ENCODE data around the gene ALAS1. TPM values are rescaled to one million over a fixed set of nuclear protein-coding genes. Genes with fewer than 3 reads are reported as not detected.

Gene ALAS1
- total RNA-seq, 1 experiment from 2014 or later, result 53.1 TPM

- no peaks in the 10 kb centered on the region for H3K36me3 Mint-ChIP-seq (ENCODE audit: insufficient read depth, unreplicated experiment)
- BruUV-seq (replicated peaks), result no TSS peak
- Histone ChIP-seq H3K4me3 (ENCODE audit: low read depth, low read length) (no peak overlapping the region), H3K27me3 (replicated peaks; ENCODE audit: control insufficient read depth, insufficient read depth, low read length) (no peaks in the 10 kb centered on the region), H3K9me3 (no peaks in the 10 kb centered on the region), H3K36me3 (ENCODE audit: control insufficient read depth, insufficient read depth, low read length) (no peaks in the 10 kb centered on the region), H3K4me1 (peaks cover 6% of the 10 kb centered on the region)
- intact Hi-C loops (cut with micrococcal nuclease; ENCODE audit: unreplicated experiment), result no loop called here
- no peak overlapping the region for H3K27ac Mint-ChIP-seq (ENCODE audit: unreplicated experiment)
- no peaks in the 10 kb centered on the region for H3K9me3 Mint-ChIP-seq (ENCODE audit: unreplicated experiment)
- TF ChIP-seq CTCF (IDR thresholded peaks at IDR 0.05; ENCODE audit: insufficient read depth in 1 of 2, low read depth in 1 of 2, low read length in 1 of 2, severe bottlenecking in 1 of 2, unreplicated experiment in 1 of 2), result no peak
- no peak for DNase-seq
- no peak overlapping the region for H3K4me3 Mint-ChIP-seq (ENCODE audit: unreplicated experiment)
- ChIA-PET CTCF (interaction anchor here (0.6 to 3.7 kb wide), 19 partner anchors 8 to 225 kb away, joined by 3 to 32 read pairs (median 5); partner anchors contain the start of genes POC1A and RPL29), POLR2A (interaction anchor here (1.1 kb wide), 1 partner anchor 69 kb away, joined by 3 read pairs; no protein-coding TSS in a partner anchor)
- H3K4me1 Mint-ChIP-seq (ENCODE audit: low read depth, unreplicated experiment), result peaks cover 6% of the 10 kb centered on the region
- no peaks in the 10 kb centered on the region for H3K27me3 Mint-ChIP-seq (ENCODE audit: insufficient read depth, unreplicated experiment)
Measured at GRCh38 chr3:52221141-52221562, 23.2 kb downstream of the ALAS1 start.

DNA sequence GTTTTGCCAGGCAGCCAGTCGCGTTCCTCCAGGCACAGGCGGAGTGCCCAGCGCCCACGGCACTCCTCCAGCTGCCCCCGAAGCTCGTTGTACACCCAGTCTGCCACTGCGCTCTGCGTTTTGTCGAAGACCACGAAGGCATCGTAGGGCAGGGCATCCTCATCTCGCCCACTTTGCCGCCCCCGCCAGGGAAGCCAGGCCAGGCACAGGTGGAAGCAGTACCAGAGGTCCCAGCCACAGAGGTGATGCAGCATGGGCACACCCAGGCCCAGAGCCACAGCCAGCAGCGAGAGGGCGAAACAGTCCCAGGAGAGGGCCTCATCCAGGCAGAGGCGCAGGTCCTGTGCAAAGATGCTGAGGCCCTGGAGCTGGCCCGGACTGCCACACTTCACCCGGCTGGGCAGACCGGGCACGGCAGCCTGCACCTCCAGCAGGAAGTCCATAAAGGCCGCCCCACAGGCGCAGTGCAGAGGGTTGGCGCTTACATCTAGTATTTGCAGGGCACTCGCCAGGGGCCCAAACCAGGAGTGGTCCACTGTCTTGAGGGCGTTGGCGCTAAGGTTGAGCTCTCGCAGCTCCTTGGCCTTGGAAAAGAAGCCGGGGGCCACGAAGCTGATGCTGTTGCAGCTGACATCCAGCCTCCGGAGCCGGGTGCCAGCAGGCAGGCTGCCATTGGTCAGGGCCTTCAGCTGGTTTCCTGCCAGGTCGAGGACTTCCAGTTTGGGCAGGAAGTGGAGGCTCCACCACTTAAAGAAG lies 23.8 kb downstream of the ALAS1 start:
- peaks cover 9% of the 10 kb centered on the region for H3K4me1 ChIP-seq
- Mint-ChIP-seq H3K9me3 (ENCODE audit: unreplicated experiment) (no peaks in the 10 kb centered on the region), H3K36me3 (ENCODE audit: insufficient read depth, unreplicated experiment) (no peaks in the 10 kb centered on the region), H3K27me3 (ENCODE audit: insufficient read depth, unreplicated experiment) (no peaks in the 10 kb centered on the region), H3K4me3 (ENCODE audit: unreplicated experiment) (no peak overlapping the region), H3K4me1 (ENCODE audit: low read depth, unreplicated experiment) (peaks cover 6% of the 10 kb centered on the region), H3K27ac (ENCODE audit: unreplicated experiment) (no peak overlapping the region)
- POLR2A ChIA-PET, result interaction anchor here (1.1 kb wide), 1 partner anchor 68 kb away, joined by 3 read pairs; no protein-coding TSS in a partner anchor
- H3K27me3 ChIP-seq (replicated peaks; ENCODE audit: control insufficient read depth, insufficient read depth, low read length), result no peaks in the 10 kb centered on the region
- no peaks in the 10 kb centered on the region for H3K36me3 ChIP-seq (ENCODE audit: control insufficient read depth, insufficient read depth, low read length)
- no TSS peak for BruUV-seq (replicated peaks)
- CTCF ChIA-PET, result interaction anchor here (0.6 to 3.7 kb wide), 5 partner anchors 9 to 163 kb away, joined by 4 to 32 read pairs (median 20); no protein-coding TSS in a partner anchor
- H3K9me3 ChIP-seq, result no peaks in the 10 kb centered on the region
- DNase-seq, result no peak
- TF ChIP-seq CTCF (IDR thresholded peaks at IDR 0.05; ENCODE audit: insufficient read depth in 1 of 2, low read depth in 1 of 2, low read length in 1 of 2, severe bottlenecking in 1 of 2, unreplicated experiment in 1 of 2), result no peak
- intact Hi-C loops (cut with micrococcal nuclease; ENCODE audit: unreplicated experiment), result no loop called here
- H3K4me3 ChIP-seq (ENCODE audit: low read depth, low read length), result no peak overlapping the region

- H3K4me3 ChIP-seq (ENCODE audit: low read depth, low read length), result no peak overlapping the region
- ChIA-PET POLR2A (no interaction called here), CTCF (interaction anchor here (0.5 to 3.7 kb wide), 5 partner anchors 9 to 266 kb away, joined by 3 to 22 read pairs (median 4); no protein-coding TSS in a partner anchor)
- Mint-ChIP-seq H3K27ac (ENCODE audit: unreplicated experiment) (no peak overlapping the region), H3K27me3 (ENCODE audit: insufficient read depth, unreplicated experiment) (no peaks in the 10 kb centered on the region), H3K4me3 (ENCODE audit: unreplicated experiment) (no peak overlapping the region), H3K9me3 (ENCODE audit: unreplicated experiment) (no peaks in the 10 kb centered on the region), H3K36me3 (ENCODE audit: insufficient read depth, unreplicated experiment) (no peaks in the 10 kb centered on the region), H3K4me1 (ENCODE audit: low read depth, unreplicated experiment) (peaks cover 6% of the 10 kb centered on the region)
- H3K27me3 ChIP-seq (replicated peaks; ENCODE audit: control insufficient read depth, insufficient read depth, low read length), result no peaks in the 10 kb centered on the region
- peaks cover 9% of the 10 kb centered on the region for H3K4me1 ChIP-seq
- BruUV-seq (replicated peaks), result no TSS peak
- no peak for TF ChIP-seq CTCF (IDR thresholded peaks at IDR 0.05; ENCODE audit: insufficient read depth in 1 of 2, low read depth in 1 of 2, low read length in 1 of 2, severe bottlenecking in 1 of 2, unreplicated experiment in 1 of 2)
- H3K9me3 ChIP-seq, result no peaks in the 10 kb centered on the region
- intact Hi-C loops (cut with micrococcal nuclease; ENCODE audit: unreplicated experiment), result no loop called here
- H3K36me3 ChIP-seq (ENCODE audit: control insufficient read depth, insufficient read depth, low read length), result no peaks in the 10 kb centered on the region
- DNase-seq, result no peak
Measured at GRCh38 chr3:52222319-52223221, 24.6 kb downstream of the ALAS1 start.

All from Caco-2 (cell line).